ENCODE measurements around the gene ANKRD9.

The ANKRD9 gene

GRCh38 chr14:102513899-102514772, 4.6 kb upstream of the ANKRD9 start:
- no peak for DNase-seq (ENCODE audit: low read depth, low spot score)

GRCh38 chr14:102512793-102513300, 3.3 kb upstream of the ANKRD9 start:
- no peak for DNase-seq (ENCODE audit: low read depth, low spot score)

- DNase-seq (ENCODE audit: low read depth, low spot score), result no peak
Observed at GRCh38 chr14:102511538-102511937, 2.0 kb upstream of the ANKRD9 start.

- peak; percentile 94 for DNase-seq (ENCODE audit: low read depth, low spot score)
Observed at GRCh38 chr14:102510616-102511520, 1.3 kb upstream of the ANKRD9 start.

GRCh38 chr14:102508774-102509745, 516 bp downstream of the ANKRD9 start:
- DNase-seq (ENCODE audit: low read depth, low spot score), result peak; percentile 48

- DNase-seq (ENCODE audit: low read depth, low spot score), result peak; percentile 65
Observed at GRCh38 chr14:102508410-102508773, 1.2 kb downstream of the ANKRD9 start.

GRCh38 chr14:102507857-102508312, 1.7 kb downstream of the ANKRD9 start:
- peak; percentile 53 for DNase-seq (ENCODE audit: low read depth, low spot score)

GRCh38 chr14:102507081-102507856, 2.3 kb downstream of the ANKRD9 start:
- DNase-seq (ENCODE audit: low read depth, low spot score), result peak; percentile 90

- no peak for DNase-seq (ENCODE audit: low read depth, low spot score)
Observed at GRCh38 chr14:102506626-102506925, 3.0 kb downstream of the ANKRD9 start.

GRCh38 chr14:102505775-102506625, 3.6 kb downstream of the ANKRD9 start:
- DNase-seq (ENCODE audit: low read depth, low spot score), result no peak

GRCh38 chr14:102505000-102505619, 4.5 kb downstream of the ANKRD9 start:
- DNase-seq (ENCODE audit: low read depth, low spot score), result no peak

- no peak for DNase-seq (ENCODE audit: low read depth, low spot score)
Observed at GRCh38 chr14:102504328-102504999, 5.1 kb downstream of the ANKRD9 start.

- no peak for DNase-seq (ENCODE audit: low read depth, low spot score)
Observed at GRCh38 chr14:102503641-102504327, 5.8 kb downstream of the ANKRD9 start.

GRCh38 chr14:102502571-102502970, 7.0 kb downstream of the ANKRD9 start:
- no peak for DNase-seq (ENCODE audit: low read depth, low spot score)

GRCh38 chr14:102501751-102502315, 7.7 kb downstream of the ANKRD9 start:
- DNase-seq (ENCODE audit: low read depth, low spot score), result no peak

GRCh38 chr14:102500713-102501112, 8.9 kb downstream of the ANKRD9 start:
- no peak for DNase-seq (ENCODE audit: low read depth, low spot score)

GRCh38 chr14:102500158-102500662, 9.4 kb downstream of the ANKRD9 start:
- no peak for DNase-seq (ENCODE audit: low read depth, low spot score)

Measured in ELF-1 (cell line).